AG04450 (cell line): ENCODE data around the gene TFCP2. TPM values are rescaled to one million over a fixed set of nuclear protein-coding genes. Genes with fewer than 3 reads are reported as not detected.

ENCODE experiments used
- CTCF ChIA-PET: fragments of 300-600, 350-600 bp; formaldehyde crosslinking; extraction: SDS; loops from one replicate; lab custom pipeline; 2022; ENCODE audit warnings: antibody characterized with exemption, inconsistent platforms; lab: Charles Lee
- POLR2A ChIA-PET: fragments of 350-600 bp; formaldehyde crosslinking; extraction: SDS; loops from one replicate; lab custom pipeline; 2021; ENCODE audit warnings: antibody characterized with exemption, inconsistent platforms; lab: Yijun Ruan, JAX
- DNase-seq: peaks from one replicate; pipeline ENCODE4 v3.0.0-alpha.2; 2011; ENCODE audit warnings: low read depth, low spot score
- H3K27ac ChIP-seq: one replicate; pipeline ENCODE4 v1.5.1; 2012; ENCODE audit warnings: low read depth, low read length, control low read depth
- H3K27me3 ChIP-seq: one replicate; pipeline ENCODE4 v1.6.0; 2012; ENCODE audit warnings: low read length; ENCODE audit not compliant: control insufficient read depth, insufficient read depth
- H3K4me3 ChIP-seq: 2 replicates; pipeline ENCODE4 v1.5.1; 2011; ENCODE audit warnings: mild to moderate bottlenecking, low read depth, low read length, control low read depth
- H3K9me3 ChIP-seq: 2 replicates; pipeline ENCODE4 v1.5.1; 2012; ENCODE audit warnings: low read length; ENCODE audit not compliant: control insufficient read depth, insufficient read depth
- polyA plus RNA-seq: library from polyadenylated mRNA; depleted of rRNA; stranded (reverse); fragments of >200 nt; gene quantifications from 2 replicates; pipeline ENCODE4 v1.2.3, GENCODE V29; 2011
- TF ChIP-seq, protein P1 (sequence below): IDR thresholded peaks from 2 replicates; pipeline ENCODE4 v1.5.1; 2011; ENCODE audit warnings: low read depth, low read length, control low read depth, inconsistent platforms

Gene TFCP2
- polyA plus RNA-seq, 1 experiment, result 24.9 TPM

DNA sequence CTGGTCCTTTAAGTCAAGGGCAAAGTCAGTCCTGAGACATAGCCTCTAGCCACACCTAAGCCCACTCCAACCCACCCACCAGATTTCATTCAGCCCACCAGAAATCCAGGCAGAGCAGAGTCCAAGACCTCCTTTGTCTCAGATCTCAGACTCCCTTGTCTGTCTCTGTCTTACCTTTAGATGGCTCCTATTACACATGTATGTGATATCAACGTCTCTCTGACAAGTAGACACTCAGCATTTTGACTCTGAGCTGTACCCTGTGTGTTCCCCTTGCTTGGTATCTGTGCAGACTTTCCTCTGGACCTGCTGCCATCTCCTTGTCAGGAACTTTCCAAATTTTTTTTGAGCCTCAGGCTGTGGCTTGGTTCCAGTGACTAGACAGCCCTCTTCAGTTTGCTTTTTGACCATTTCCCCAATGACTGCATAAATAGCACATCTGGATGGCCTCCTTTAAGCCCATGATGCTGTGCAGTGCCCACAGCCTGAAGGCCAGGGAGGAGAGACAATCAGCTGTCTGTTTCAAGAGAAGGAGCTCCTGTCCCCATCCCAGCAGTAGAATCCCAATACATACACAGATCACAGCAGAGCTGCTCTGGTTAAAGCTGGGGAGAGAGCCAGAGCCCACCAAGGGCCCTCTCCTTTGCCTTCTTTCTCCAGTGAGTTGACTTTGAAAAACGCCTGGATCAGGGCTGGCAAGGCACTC lies 37.9 kb upstream of the TFCP2 start:
- ChIA-PET CTCF (interaction anchor here (0.6 kb wide), 1 partner anchor 34 kb away, joined by 3 read pairs; no protein-coding TSS in a partner anchor), POLR2A (no interaction called here)
- H3K27me3 ChIP-seq, result no peaks in the 10 kb centered on the region
- H3K4me3 ChIP-seq, result no peak overlapping the region
- TF ChIP-seq, protein P1, sequence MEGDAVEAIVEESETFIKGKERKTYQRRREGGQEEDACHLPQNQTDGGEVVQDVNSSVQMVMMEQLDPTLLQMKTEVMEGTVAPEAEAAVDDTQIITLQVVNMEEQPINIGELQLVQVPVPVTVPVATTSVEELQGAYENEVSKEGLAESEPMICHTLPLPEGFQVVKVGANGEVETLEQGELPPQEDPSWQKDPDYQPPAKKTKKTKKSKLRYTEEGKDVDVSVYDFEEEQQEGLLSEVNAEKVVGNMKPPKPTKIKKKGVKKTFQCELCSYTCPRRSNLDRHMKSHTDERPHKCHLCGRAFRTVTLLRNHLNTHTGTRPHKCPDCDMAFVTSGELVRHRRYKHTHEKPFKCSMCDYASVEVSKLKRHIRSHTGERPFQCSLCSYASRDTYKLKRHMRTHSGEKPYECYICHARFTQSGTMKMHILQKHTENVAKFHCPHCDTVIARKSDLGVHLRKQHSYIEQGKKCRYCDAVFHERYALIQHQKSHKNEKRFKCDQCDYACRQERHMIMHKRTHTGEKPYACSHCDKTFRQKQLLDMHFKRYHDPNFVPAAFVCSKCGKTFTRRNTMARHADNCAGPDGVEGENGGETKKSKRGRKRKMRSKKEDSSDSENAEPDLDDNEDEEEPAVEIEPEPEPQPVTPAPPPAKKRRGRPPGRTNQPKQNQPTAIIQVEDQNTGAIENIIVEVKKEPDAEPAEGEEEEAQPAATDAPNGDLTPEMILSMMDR, result no peak
- H3K27ac ChIP-seq, result no peak overlapping the region
- no peak for DNase-seq
- H3K9me3 ChIP-seq, result no peaks in the 10 kb centered on the region

DNA sequence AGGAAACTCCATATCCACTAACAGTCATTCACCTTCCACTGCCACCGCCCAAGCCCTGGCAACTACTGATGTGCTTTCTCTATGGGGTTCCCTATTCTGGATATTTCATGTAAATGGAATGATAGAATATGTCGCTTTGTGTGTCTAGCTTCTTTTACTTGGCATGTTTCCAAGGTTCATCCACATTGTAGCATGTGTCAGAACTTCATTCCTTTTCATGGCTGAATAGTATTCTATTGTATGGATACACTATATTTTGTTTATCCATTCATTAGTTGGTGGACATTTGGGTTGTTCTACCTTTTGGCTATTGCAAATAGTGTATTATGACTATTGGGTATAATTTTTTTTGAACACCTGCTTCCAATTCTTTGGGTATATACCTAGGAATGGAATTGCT lies 36.3 kb upstream of the TFCP2 start:
- H3K4me3 ChIP-seq, result no peak overlapping the region
- no peak for DNase-seq
- H3K27ac ChIP-seq, result no peak overlapping the region
- ChIA-PET CTCF (interaction anchor here (1.1 kb wide), 1 partner anchor 9 kb away, joined by 3 read pairs; no protein-coding TSS in a partner anchor), POLR2A (no interaction called here)
- no peaks in the 10 kb centered on the region for H3K27me3 ChIP-seq
- peaks cover 2% of the 10 kb centered on the region; the same call in 1 of the 2 replicates for H3K9me3 ChIP-seq
- TF ChIP-seq, protein P1, result no peak

DNA sequence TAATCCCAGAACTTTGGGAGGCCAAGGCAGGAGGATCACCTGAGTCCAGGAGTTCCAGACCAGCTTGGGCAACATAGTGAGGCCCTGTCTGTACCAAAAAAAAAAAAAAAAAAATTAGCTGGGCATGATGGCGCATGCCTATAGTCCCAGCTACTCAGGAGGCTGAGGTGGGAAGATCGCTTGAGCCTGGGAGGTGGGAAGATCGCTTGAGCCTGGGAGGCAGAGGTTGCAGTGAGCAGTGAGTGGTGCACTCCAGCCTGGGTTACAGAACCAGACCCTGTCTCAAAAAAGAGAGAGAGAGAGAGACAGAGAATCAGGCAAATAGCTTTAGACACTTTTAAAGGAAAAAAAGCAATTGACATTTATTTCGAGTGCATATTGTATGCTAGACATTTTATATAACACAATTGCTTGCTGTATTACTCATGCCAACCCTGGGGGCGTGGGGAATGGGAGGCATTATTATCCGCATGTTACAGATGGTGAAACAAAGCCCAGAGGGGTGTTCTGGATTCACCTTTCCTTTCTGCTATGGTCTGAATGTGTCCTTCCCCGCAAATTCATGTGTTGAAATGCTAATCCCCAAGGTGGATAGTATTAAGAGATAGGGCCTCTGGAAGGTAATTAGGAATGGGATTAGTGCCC lies 35.2 kb upstream of the TFCP2 start:
- no peak overlapping the region for H3K27ac ChIP-seq
- peaks cover 2% of the 10 kb centered on the region; the same call in 1 of the 2 replicates for H3K9me3 ChIP-seq
- DNase-seq, result no peak
- TF ChIP-seq, protein P1, result no peak
- CTCF ChIA-PET, result interaction anchor here (1.1 kb wide), 1 partner anchor 10 kb away, joined by 3 read pairs; no protein-coding TSS in a partner anchor
- H3K27me3 ChIP-seq, result no peaks in the 10 kb centered on the region
- POLR2A ChIA-PET, result interaction anchor here (0.5 to 0.7 kb wide), 2 partner anchors 47 to 125 kb away, joined by 4 to 5 read pairs; no protein-coding TSS in a partner anchor
- no peak overlapping the region for H3K4me3 ChIP-seq

DNA sequence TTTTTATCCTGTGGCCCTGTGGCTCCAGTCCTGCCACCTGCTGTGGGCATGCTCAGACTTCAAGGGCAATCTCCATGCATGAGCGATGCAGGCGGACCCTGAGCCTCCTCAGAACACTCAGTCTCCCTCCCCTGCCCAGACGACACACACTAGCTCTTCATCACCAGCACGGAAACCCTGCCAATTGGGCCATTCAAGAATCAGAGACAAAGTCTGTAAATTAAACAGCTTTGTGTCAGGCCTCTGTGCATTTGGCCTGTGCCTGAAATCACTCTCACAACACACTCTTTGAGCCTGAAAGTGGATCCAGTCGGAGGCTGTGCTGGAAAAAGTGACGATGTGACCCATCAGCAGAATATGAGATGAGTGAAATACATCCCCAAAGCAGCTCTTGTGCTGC lies 32.4 kb upstream of the TFCP2 start:
- Histone ChIP-seq H3K27me3 (no peaks in the 10 kb centered on the region), H3K27ac (no peak overlapping the region), H3K4me3 (no peak overlapping the region), H3K9me3 (peaks cover 2% of the 10 kb centered on the region; the same call in 1 of the 2 replicates)
- ChIA-PET CTCF (no interaction called here), POLR2A (interaction anchor here (0.7 to 1.2 kb wide), 2 partner anchors 33 to 114 kb away, joined by 5 to 6 read pairs; partner anchors contain the start of gene DAZAP2)
- no peak for DNase-seq
- TF ChIP-seq, protein P1, result no peak

DNA sequence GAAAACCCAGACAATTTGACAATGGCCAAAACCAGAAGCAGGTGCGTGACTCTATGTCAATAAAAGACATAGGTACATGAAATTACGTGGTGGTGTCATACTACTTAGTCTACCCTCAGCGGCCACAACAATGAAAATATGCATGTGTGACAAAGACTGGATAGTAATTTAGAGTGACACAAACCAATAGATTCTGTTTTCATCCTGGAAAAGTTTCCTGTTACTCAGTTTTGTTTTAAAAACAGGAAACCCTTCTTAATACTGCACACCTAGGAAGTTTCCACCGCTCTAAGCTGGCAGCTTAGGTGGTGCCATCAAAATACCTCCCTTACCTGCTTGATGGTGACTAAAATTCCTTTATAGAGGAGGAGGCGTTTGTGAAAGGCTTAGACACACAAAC lies 29.8 kb upstream of the TFCP2 start:
- no peak overlapping the region for H3K27ac ChIP-seq
- no peaks in the 10 kb centered on the region for H3K27me3 ChIP-seq
- peaks cover 2% of the 10 kb centered on the region; the same call in 1 of the 2 replicates for H3K9me3 ChIP-seq
- ChIA-PET CTCF (no interaction called here), POLR2A (no interaction called here)
- no peak for DNase-seq
- no peak overlapping the region for H3K4me3 ChIP-seq
- TF ChIP-seq, protein P1, result no peak
